Measurements from ENCODE around the gene CWC25. TPM values are rescaled to one million over a fixed set of nuclear protein-coding genes. Genes with fewer than 3 reads are reported as not detected.
A peak's percentile ranks its signal among the peaks of the same experiment; 100 is the strongest.

CWC25 gene
- total and polyA plus RNA-seq, 2 of the 13 experiments (the other 11 are each of a cell fraction or from before 2014, with no cell fraction given) = 15.6 to 22.7 TPM

- TF ChIP-seq, protein P1, sequence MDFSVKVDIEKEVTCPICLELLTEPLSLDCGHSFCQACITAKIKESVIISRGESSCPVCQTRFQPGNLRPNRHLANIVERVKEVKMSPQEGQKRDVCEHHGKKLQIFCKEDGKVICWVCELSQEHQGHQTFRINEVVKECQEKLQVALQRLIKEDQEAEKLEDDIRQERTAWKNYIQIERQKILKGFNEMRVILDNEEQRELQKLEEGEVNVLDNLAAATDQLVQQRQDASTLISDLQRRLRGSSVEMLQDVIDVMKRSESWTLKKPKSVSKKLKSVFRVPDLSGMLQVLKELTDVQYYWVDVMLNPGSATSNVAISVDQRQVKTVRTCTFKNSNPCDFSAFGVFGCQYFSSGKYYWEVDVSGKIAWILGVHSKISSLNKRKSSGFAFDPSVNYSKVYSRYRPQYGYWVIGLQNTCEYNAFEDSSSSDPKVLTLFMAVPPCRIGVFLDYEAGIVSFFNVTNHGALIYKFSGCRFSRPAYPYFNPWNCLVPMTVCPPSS (IDR thresholded peaks at IDR 0.05) = no peak
- TF ChIP-seq, protein P2, sequence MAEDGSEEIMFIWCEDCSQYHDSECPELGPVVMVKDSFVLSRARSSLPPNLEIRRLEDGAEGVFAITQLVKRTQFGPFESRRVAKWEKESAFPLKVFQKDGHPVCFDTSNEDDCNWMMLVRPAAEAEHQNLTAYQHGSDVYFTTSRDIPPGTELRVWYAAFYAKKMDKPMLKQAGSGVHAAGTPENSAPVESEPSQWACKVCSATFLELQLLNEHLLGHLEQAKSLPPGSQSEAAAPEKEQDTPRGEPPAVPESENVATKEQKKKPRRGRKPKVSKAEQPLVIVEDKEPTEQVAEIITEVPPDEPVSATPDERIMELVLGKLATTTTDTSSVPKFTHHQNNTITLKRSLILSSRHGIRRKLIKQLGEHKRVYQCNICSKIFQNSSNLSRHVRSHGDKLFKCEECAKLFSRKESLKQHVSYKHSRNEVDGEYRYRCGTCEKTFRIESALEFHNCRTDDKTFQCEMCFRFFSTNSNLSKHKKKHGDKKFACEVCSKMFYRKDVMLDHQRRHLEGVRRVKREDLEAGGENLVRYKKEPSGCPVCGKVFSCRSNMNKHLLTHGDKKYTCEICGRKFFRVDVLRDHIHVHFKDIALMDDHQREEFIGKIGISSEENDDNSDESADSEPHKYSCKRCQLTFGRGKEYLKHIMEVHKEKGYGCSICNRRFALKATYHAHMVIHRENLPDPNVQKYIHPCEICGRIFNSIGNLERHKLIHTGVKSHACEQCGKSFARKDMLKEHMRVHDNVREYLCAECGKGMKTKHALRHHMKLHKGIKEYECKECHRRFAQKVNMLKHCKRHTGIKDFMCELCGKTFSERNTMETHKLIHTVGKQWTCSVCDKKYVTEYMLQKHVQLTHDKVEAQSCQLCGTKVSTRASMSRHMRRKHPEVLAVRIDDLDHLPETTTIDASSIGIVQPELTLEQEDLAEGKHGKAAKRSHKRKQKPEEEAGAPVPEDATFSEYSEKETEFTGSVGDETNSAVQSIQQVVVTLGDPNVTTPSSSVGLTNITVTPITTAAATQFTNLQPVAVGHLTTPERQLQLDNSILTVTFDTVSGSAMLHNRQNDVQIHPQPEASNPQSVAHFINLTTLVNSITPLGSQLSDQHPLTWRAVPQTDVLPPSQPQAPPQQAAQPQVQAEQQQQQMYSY (CRISPR knock-in tag; IDR thresholded peaks at IDR 0.05) = peak; percentile 59; the same call in 1 of the 2 replicates
- TF ChIP-seq TBL1XR1 (IDR thresholded peaks at IDR 0.05; ENCODE audit: borderline replicate concordance, low read length, partially characterized antibody) (peak; percentile 94), ZNF160 (CRISPR knock-in tag; IDR thresholded peaks at IDR 0.05) (peak; percentile 49; the same call in 1 of the 2 replicates), RARA (CRISPR knock-in tag; IDR thresholded peaks at IDR 0.05) (peak; percentile 96), BCLAF1 (IDR thresholded peaks at IDR 0.05) (no peak), TRIM24 (CRISPR knock-in tag; IDR thresholded peaks at IDR 0.05) (no peak; the same call in 1 of the 2 replicates), KDM1A (CRISPR knock-in tag; IDR thresholded peaks at IDR 0.05) (0 out of 2 replicates have a peak, but pooled peaks have one; percentile 22), SP5 (CRISPR knock-in tag; IDR thresholded peaks at IDR 0.05; ENCODE audit: borderline replicate concordance, low read depth) (peak; percentile 98), ZNF468 (CRISPR knock-in tag; IDR thresholded peaks at IDR 0.05) (no peak), ZNF747 (CRISPR knock-in tag; IDR thresholded peaks at IDR 0.05; ENCODE audit: borderline replicate concordance) (no peak; the same call in 1 of the 2 replicates), CEBPG (CRISPR knock-in tag; IDR thresholded peaks at IDR 0.05) (peak; percentile 65; the same call in 1 of the 2 replicates), ZBTB4 (CRISPR knock-in tag; IDR thresholded peaks at IDR 0.05; ENCODE audit: borderline replicate concordance) (no peak), ZEB1 (IDR thresholded peaks at IDR 0.05; ENCODE audit: insufficient replicate concordance, low read depth) (no peak), TAF15 (IDR thresholded peaks at IDR 0.05; ENCODE audit: low read depth, low read length, poor library complexity, severe bottlenecking) (no peak), HMGA1 (CRISPR knock-in tag; conservative IDR thresholded peaks at IDR 0.05) (no peak), ZNF615 (CRISPR knock-in tag; IDR thresholded peaks at IDR 0.05; ENCODE audit: borderline replicate concordance) (peak; percentile 48; the same call in 1 of the 2 replicates)
- TF ChIP-seq, protein P3, sequence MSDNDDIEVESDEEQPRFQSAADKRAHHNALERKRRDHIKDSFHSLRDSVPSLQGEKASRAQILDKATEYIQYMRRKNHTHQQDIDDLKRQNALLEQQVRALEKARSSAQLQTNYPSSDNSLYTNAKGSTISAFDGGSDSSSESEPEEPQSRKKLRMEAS (IDR thresholded peaks at IDR 0.05) = peak; percentile 65
Measured at GRCh38 chr17:38871247-38872015, 46.3 kb upstream of the CWC25 start (continued).

All from HepG2 (cell line).